Astrocyte (in vitro differentiated cells and primary cell): Measurements from ENCODE around the gene PRKACA.

Source experiments
- CTCF ChIP-seq: IDR thresholded peaks from 2 replicates; pipeline ENCODE4 v1.5.1; 2011; ENCODE audit warnings: low read depth, mild to moderate bottlenecking, inconsistent platforms, low read length, moderate library complexity; ENCODE audit not compliant: insufficient read depth
- EZH2 ChIP-seq: IDR thresholded peaks from 2 replicates; pipeline ENCODE4 v1.6.1; 2012; ENCODE audit warnings: mild to moderate bottlenecking, low read length, inconsistent platforms; ENCODE audit not compliant: insufficient read depth

- TF ChIP-seq EZH2: peak; percentile 64
- TF ChIP-seq CTCF: no peak
These were observed at the start of gene PRKACA for GRCh38 chr19:14117668-14118164.
